HepG2 (cell line): ENCODE data around the gene MSMO1.

Experiments
- MZF1 ChIP-seq: sonication (generic); formaldehyde crosslinking; IDR thresholded peaks from 2 replicates; pipeline ENCODE4 v1.8.1; 2023; ENCODE audit warnings: mild to moderate bottlenecking, missing genetic modification reagents, borderline replicate concordance
- POLR2AphosphoS5 ChIP-seq: IDR thresholded peaks from 2 replicates; pipeline ENCODE4 v1.6.1; 2012; ENCODE audit warnings: low read depth, low read length
- RFX5 ChIP-seq: IDR thresholded peaks from 2 replicates; pipeline ENCODE4 v1.6.1; 2011; ENCODE audit warnings: low read depth, low read length, improper control_type of control experiment
- SNAPC2 ChIP-seq: sonication (generic); formaldehyde crosslinking; IDR thresholded peaks from 2 replicates; pipeline ENCODE4 v1.8.1; 2022; ENCODE audit warnings: mild to moderate bottlenecking, missing genetic modification reagents
- TARDBP ChIP-seq: sonication (generic); formaldehyde crosslinking; IDR thresholded peaks from 2 replicates; pipeline ENCODE4 v1.8.0; 2022; ENCODE audit warnings: mild to moderate bottlenecking, missing genetic modification reagents
- TCF12 ChIP-seq, 2 experiments: fragments of 450-650 bp in 1 of 2; sonication (generic) in 1 of 2; formaldehyde crosslinking in 1 of 2; IDR thresholded peaks; 2 replicates each; pipeline versions ENCODE4 v1.6.1 to v1.8.0; 2017 to 2022; ENCODE audit warnings: antibody characterized with exemption in 1 of 2, mild to moderate bottlenecking in 1 of 2, missing genetic modification reagents in 1 of 2, moderate library complexity in 1 of 2
- ZFY ChIP-seq: sonication (generic); formaldehyde crosslinking; IDR thresholded peaks from 2 replicates; pipeline ENCODE4 v1.4.0; 2020; ENCODE audit warnings: missing genetic modification reagents
- ZNF570 ChIP-seq: sonication (generic); formaldehyde crosslinking; IDR thresholded peaks from 2 replicates; pipeline ENCODE4 v1.4.0; 2020; ENCODE audit warnings: mild to moderate bottlenecking, missing genetic modification reagents, borderline replicate concordance
- TF ChIP-seq, protein P1 (sequence below): sonication (generic); formaldehyde crosslinking; IDR thresholded peaks from 2 replicates; pipeline ENCODE4 v1.8.1; 2023; ENCODE audit warnings: mild to moderate bottlenecking, moderate library complexity, missing genetic modification reagents
- TF ChIP-seq, protein P2 (sequence below): sonication (generic); formaldehyde crosslinking; IDR thresholded peaks from 2 replicates; pipeline ENCODE4 v1.5.0; 2020; ENCODE audit warnings: mild to moderate bottlenecking, missing genetic modification reagents
- TF ChIP-seq, protein P3 (sequence below): sonication (generic); formaldehyde crosslinking; IDR thresholded peaks from 2 replicates; pipeline ENCODE4 v1.5.1; 2020; ENCODE audit warnings: missing genetic modification reagents, mild to moderate bottlenecking, borderline replicate concordance
- TF ChIP-seq, protein P4 (sequence below): sonication (generic); formaldehyde crosslinking; IDR thresholded peaks from 2 replicates; pipeline ENCODE4 v1.5.1; 2020; ENCODE audit warnings: mild to moderate bottlenecking, missing genetic modification reagents, borderline replicate concordance
- TF ChIP-seq, protein P5 (sequence below): sonication (generic); formaldehyde crosslinking; IDR thresholded peaks from 2 replicates; pipeline ENCODE4 v1.8.1; 2023; ENCODE audit warnings: missing genetic modification reagents, mild to moderate bottlenecking, borderline replicate concordance

DNA sequence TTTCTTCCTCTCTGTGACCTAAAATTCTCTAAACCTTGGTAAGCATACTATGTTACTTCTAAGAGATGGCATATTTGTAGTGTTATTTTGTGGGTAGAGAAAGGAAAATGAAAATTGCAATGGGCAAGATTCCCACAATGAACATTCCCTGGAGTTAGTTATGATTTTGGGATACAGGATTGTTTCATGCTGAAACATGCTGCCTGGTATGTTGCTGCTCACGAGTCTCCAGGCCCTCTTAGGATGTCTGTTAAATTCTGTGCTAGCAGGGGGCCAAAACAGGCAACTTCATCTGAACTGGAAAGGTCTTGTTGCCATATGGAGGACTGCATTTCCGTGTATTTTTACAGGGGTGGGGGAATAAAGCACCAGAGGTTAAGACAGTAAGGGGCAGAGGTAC is 18.9 kb upstream of the MSMO1 start:
- TF ChIP-seq TARDBP (CRISPR knock-in tag) (no peak), ZFY (CRISPR knock-in tag) (no peak), ZNF570 (CRISPR knock-in tag) (no peak), TCF12 (IDR thresholded peaks at IDR 0.05) (no peak), TCF12 (CRISPR knock-in tag; IDR thresholded peaks at IDR 0.05) (no peak), SNAPC2 (CRISPR knock-in tag) (no peak), POLR2AphosphoS5 (no peak), MZF1 (CRISPR knock-in tag) (no peak), RFX5 (no peak)
- TF ChIP-seq, protein P1, sequence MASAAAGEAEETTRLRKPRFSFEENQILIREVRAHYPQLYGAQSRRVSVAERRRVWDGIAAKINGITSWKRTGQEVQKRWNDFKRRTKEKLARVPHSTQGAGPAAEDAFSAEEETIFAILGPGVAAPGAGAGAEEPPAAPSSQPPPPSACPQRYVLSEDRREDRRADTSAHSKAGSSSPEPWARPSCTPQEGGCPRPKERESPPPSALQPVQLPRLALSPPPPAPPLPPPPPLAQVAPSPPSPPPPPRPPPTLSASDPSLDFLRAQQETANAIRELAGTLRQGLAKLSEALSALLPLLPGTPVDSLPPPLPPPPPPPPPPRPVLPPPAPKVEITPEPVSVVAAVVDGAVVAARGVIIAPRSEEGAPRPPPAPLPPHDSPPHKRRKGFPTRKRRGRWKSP (CRISPR knock-in tag) = no peak
- TF ChIP-seq, protein P2, sequence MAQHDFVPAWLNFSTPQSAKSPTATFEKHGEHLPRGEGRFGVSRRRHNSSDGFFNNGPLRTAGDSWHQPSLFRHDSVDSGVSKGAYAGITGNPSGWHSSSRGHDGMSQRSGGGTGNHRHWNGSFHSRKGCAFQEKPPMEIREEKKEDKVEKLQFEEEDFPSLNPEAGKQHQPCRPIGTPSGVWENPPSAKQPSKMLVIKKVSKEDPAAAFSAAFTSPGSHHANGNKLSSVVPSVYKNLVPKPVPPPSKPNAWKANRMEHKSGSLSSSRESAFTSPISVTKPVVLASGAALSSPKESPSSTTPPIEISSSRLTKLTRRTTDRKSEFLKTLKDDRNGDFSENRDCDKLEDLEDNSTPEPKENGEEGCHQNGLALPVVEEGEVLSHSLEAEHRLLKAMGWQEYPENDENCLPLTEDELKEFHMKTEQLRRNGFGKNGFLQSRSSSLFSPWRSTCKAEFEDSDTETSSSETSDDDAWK (CRISPR knock-in tag) = no peak
- TF ChIP-seq, protein P3, sequence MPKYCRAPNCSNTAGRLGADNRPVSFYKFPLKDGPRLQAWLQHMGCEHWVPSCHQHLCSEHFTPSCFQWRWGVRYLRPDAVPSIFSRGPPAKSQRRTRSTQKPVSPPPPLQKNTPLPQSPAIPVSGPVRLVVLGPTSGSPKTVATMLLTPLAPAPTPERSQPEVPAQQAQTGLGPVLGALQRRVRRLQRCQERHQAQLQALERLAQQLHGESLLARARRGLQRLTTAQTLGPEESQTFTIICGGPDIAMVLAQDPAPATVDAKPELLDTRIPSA (CRISPR knock-in tag) = no peak
- TF ChIP-seq, protein P4, sequence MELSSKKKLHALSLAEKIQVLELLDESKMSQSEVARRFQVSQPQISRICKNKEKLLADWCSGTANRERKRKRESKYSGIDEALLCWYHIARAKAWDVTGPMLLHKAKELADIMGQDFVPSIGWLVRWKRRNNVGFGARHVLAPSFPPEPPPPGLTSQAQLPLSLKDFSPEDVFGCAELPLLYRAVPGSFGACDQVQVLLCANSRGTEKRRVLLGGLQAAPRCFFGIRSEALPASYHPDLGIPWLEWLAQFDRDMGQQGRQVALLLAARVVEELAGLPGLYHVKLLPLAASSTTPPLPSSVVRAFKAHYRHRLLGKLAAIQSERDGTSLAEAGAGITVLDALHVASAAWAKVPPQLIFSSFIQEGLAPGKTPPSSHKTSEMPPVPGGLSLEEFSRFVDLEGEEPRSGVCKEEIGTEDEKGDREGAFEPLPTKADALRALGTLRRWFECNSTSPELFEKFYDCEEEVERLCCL (CRISPR knock-in tag) = no peak
- TF ChIP-seq, protein P5, sequence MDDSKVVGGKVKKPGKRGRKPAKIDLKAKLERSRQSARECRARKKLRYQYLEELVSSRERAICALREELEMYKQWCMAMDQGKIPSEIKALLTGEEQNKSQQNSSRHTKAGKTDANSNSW (CRISPR knock-in tag) = no peak
